ENCODE results near the gene LINGO1. TPM values are rescaled to one million over a fixed set of nuclear protein-coding genes. Genes with fewer than 3 reads are reported as not detected.

LINGO1 gene
- total RNA-seq, 6 experiments from 2014 or later, result 0.31 to 1.2 (median 0.39) TPM

- WGBS (ENCODE audit: insufficient coverage, low coverage, low lambda C conversion rate, missing lambda C conversion rate), result 31% methylated on average over 7 of the region's 22 CpGs
- Histone ChIP-seq H3K4me1 (no peaks in the 10 kb centered on the region), H3K36me3 (no peaks in the 10 kb centered on the region), H3K4me3 (no peak overlapping the region), H3K27ac (no peak overlapping the region), H3K9me3 (no peaks in the 10 kb centered on the region), H3K27me3 (no peaks in the 10 kb centered on the region)
- TF ChIP-seq POLR2A (IDR thresholded peaks at IDR 0.05), result no peak
- TF ChIP-seq CTCF (IDR thresholded peaks at IDR 0.05), result no peak
- DNase-seq (no peak), ATAC-seq (peak in 3 of 4 donors; percentile 20 to 31 (median 26))
- intact Hi-C loops (cut with DNase I), result no loop called here
Observed at GRCh38 chr15:77622209-77622933, 10.3 kb downstream of the LINGO1 start.

- Histone ChIP-seq H3K4me3 (no peak overlapping the region), H3K9me3 (no peaks in the 10 kb centered on the region), H3K27me3 (no peaks in the 10 kb centered on the region), H3K27ac (no peak overlapping the region), H3K36me3 (no peaks in the 10 kb centered on the region), H3K4me1 (no peaks in the 10 kb centered on the region)
- ATAC-seq (no peak), DNase-seq (no peak)
- TF ChIP-seq CTCF (IDR thresholded peaks at IDR 0.05) (no peak), POLR2A (IDR thresholded peaks at IDR 0.05) (no peak)
- intact Hi-C loops (cut with DNase I), result no loop called here
- WGBS (ENCODE audit: insufficient coverage, low coverage, low lambda C conversion rate, missing lambda C conversion rate), result 70% methylated on average over 11 of the region's 16 CpGs
Observed at GRCh38 chr15:77621847-77622208, 10.9 kb downstream of the LINGO1 start.

GRCh38 chr15:77620960-77621647, 11.6 kb downstream of the LINGO1 start:
- H3K4me3 ChIP-seq, result no peak overlapping the region
- ATAC-seq, result no peak
- no peak for DNase-seq
- WGBS (ENCODE audit: insufficient coverage, low coverage, low lambda C conversion rate, missing lambda C conversion rate), result no CpG with 5 or more reads among the region's 4 CpGs
- H3K36me3 ChIP-seq, result no peaks in the 10 kb centered on the region
- H3K27ac ChIP-seq, result no peak overlapping the region
- H3K4me1 ChIP-seq, result no peaks in the 10 kb centered on the region
- H3K27me3 ChIP-seq, result no peaks in the 10 kb centered on the region
- intact Hi-C loops (cut with DNase I), result no loop called here
- TF ChIP-seq CTCF (IDR thresholded peaks at IDR 0.05), result no peak
- no peak for TF ChIP-seq POLR2A (IDR thresholded peaks at IDR 0.05)
- H3K9me3 ChIP-seq, result no peaks in the 10 kb centered on the region

- ATAC-seq (no peak), DNase-seq (no peak)
- intact Hi-C loops (cut with DNase I), result no loop called here
- Histone ChIP-seq H3K9me3 (no peaks in the 10 kb centered on the region), H3K4me3 (no peak overlapping the region), H3K27me3 (no peaks in the 10 kb centered on the region), H3K27ac (no peak overlapping the region), H3K4me1 (no peaks in the 10 kb centered on the region), H3K36me3 (no peaks in the 10 kb centered on the region)
- TF ChIP-seq POLR2A (IDR thresholded peaks at IDR 0.05) (no peak), CTCF (IDR thresholded peaks at IDR 0.05) (no peak)
- no CpG with 5 or more reads among the region's 7 CpGs for WGBS (ENCODE audit: insufficient coverage, low coverage, low lambda C conversion rate, missing lambda C conversion rate)
Observed at GRCh38 chr15:77620297-77620696, 12.4 kb downstream of the LINGO1 start.

All from right lobe of liver (tissue), 6 donors.